Ishikawa (cell line): ENCODE results near the gene SEM1.

Experiments
- CEBPB ChIP-seq: IDR thresholded peaks from 2 replicates; pipeline ENCODE4 v1.6.1; 2012
- CREB1 ChIP-seq: IDR thresholded peaks from 2 replicates; pipeline ENCODE4 v1.6.1; 2012; ENCODE audit warnings: low read depth
- EGR1 ChIP-seq: IDR thresholded peaks from 2 replicates; pipeline ENCODE4 v1.6.1; 2012
- EP300 ChIP-seq: IDR thresholded peaks from 2 replicates; pipeline ENCODE4 v1.6.1; 2012; ENCODE audit warnings: borderline replicate concordance
- FOXM1 ChIP-seq: IDR thresholded peaks from 2 replicates; pipeline ENCODE4 v1.6.1; 2012; ENCODE audit warnings: low read depth, borderline replicate concordance
- MAX ChIP-seq: IDR thresholded peaks from 2 replicates; pipeline ENCODE4 v1.6.1; 2012
- RAD21 ChIP-seq: IDR thresholded peaks from 2 replicates; pipeline ENCODE4 v1.6.1; 2012; ENCODE audit warnings: low read depth
- REST ChIP-seq: IDR thresholded peaks from 2 replicates; pipeline ENCODE4 v1.6.1; 2012; ENCODE audit warnings: low read depth, mild to moderate bottlenecking
- TAF1 ChIP-seq: IDR thresholded peaks from 2 replicates; pipeline ENCODE4 v1.6.1; 2012; ENCODE audit warnings: low read depth, mild to moderate bottlenecking
- TCF12 ChIP-seq: IDR thresholded peaks from 2 replicates; pipeline ENCODE4 v1.6.1; 2012; ENCODE audit warnings: low read depth
- TEAD4 ChIP-seq: IDR thresholded peaks from 2 replicates; pipeline ENCODE4 v1.6.1; 2012
- USF1 ChIP-seq: IDR thresholded peaks from 2 replicates; pipeline ENCODE4 v1.6.1; 2012
- YY1 ChIP-seq: IDR thresholded peaks from 2 replicates; pipeline ENCODE4 v1.6.1; 2012; ENCODE audit warnings: low read depth
- ZBTB7A ChIP-seq: IDR thresholded peaks from 2 replicates; pipeline ENCODE4 v1.6.1; 2012; ENCODE audit warnings: low read depth

- TF ChIP-seq FOXM1, result no peak
- no peak for TF ChIP-seq TAF1
- TF ChIP-seq YY1, result no peak
- TF ChIP-seq MAX, result no peak
- no peak for TF ChIP-seq EP300
- no peak for TF ChIP-seq CEBPB
- TF ChIP-seq ZBTB7A, result no peak
- no peak for TF ChIP-seq REST
- TF ChIP-seq EGR1, result no peak
- no peak for TF ChIP-seq RAD21
- no peak for TF ChIP-seq TCF12
- no peak for TF ChIP-seq USF1
- no peak for TF ChIP-seq CREB1
- TF ChIP-seq TEAD4, result no peak
Observed at GRCh38 chr7:96669812-96670211, 39.8 kb downstream of the SEM1 start.
